Type B pancreatic cell (in vitro differentiated cells): ENCODE results near the gene ATXN1L. TPM values are rescaled to one million over a fixed set of nuclear protein-coding genes. Genes with fewer than 3 reads are reported as not detected.
"Not testable (repeated sequence)": the region's sequence is repeated elsewhere in the genome, so short reads cannot be mapped to it uniquely, and the experiment has no call there.

Source experiments
- DNase-seq: peaks from one replicate; pipeline ENCODE4 v3.0.0; 2021; ENCODE audit warnings: mixed read lengths; ENCODE audit not compliant: unreplicated experiment; ENCODE audit errors: extremely low spot score
- H3K27ac Mint-ChIP-seq: 2 replicates; pipeline ENCODE4 v1.8.0; 2021; ENCODE audit warnings: mild to moderate bottlenecking, mixed read lengths
- H3K27me3 Mint-ChIP-seq: 2 replicates; pipeline ENCODE4 v1.8.0; 2021; ENCODE audit warnings: mixed read lengths
- H3K36me3 Mint-ChIP-seq: 2 replicates; pipeline ENCODE4 v1.8.0; 2021; ENCODE audit warnings: mixed read lengths
- H3K4me1 Mint-ChIP-seq: one replicate; pipeline ENCODE4 v1.8.0; 2021; ENCODE audit warnings: mixed read lengths; ENCODE audit not compliant: unreplicated experiment
- H3K4me3 Mint-ChIP-seq: 2 replicates; pipeline ENCODE4 v1.8.0; 2021; ENCODE audit warnings: mild to moderate bottlenecking, mixed read lengths
- H3K9me3 Mint-ChIP-seq: 2 replicates; pipeline ENCODE4 v1.8.0; 2021; ENCODE audit warnings: mixed read lengths
- CTCF ChIP-seq: fragments of 200-600 bp; sonication (generic); conservative IDR thresholded peaks from 2 replicates; pipeline ENCODE4 v1.5.0; 2021; ENCODE audit warnings: antibody characterized with exemption, mild to moderate bottlenecking
- total RNA-seq: library from RNA; stranded (reverse); gene quantifications from 2 replicates; pipeline ENCODE4 v1.2.1, GENCODE V29; 2021; ENCODE audit warnings: low replicate concordance

Gene ATXN1L
- total RNA-seq, 1 donor from 2014 or later = 27.8 TPM

GRCh38 chr16:71811261-71811803, 34.4 kb upstream of the ATXN1L start:
- H3K27me3 Mint-ChIP-seq = no peaks in the 10 kb centered on the region
- no peak for TF ChIP-seq CTCF
- H3K4me1 Mint-ChIP-seq = peaks cover 9% of the 10 kb centered on the region
- H3K36me3 Mint-ChIP-seq = peaks cover 7% of the 10 kb centered on the region
- no peak for DNase-seq
- no peak overlapping the region for H3K4me3 Mint-ChIP-seq
- H3K9me3 Mint-ChIP-seq = no peaks in the 10 kb centered on the region
- H3K27ac Mint-ChIP-seq = no peak overlapping the region

DNA sequence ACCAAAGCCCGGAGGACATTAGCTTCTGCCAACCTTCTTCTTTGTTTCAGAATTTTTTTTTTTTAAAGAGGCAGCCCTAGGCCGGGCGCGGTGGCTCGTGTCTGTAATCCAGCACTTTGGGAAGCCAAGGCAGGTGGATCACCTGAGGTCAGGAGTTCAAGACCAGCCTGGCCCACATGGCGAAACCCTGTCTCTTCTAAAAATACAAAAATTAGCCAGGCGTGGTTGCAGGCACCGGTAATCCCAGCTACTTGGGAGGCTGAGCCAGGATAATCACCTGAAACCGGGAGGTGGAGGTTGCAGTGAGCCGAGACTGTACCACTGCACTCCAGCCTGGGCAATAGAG, 28.6 kb upstream of the ATXN1L start:
- H3K9me3 Mint-ChIP-seq, H3K36me3 Mint-ChIP-seq, H3K27me3 Mint-ChIP-seq, DNase-seq, H3K4me3 Mint-ChIP-seq, H3K4me1 Mint-ChIP-seq: not testable (repeated sequence)
- H3K27ac Mint-ChIP-seq = peak overlapping the region; percentile 32

GRCh38 chr16:71826533-71827017, 19.2 kb upstream of the ATXN1L start:
- DNase-seq = no peak
- no peaks in the 10 kb centered on the region for H3K4me1 Mint-ChIP-seq
- no peaks in the 10 kb centered on the region for H3K27me3 Mint-ChIP-seq
- TF ChIP-seq CTCF = no peak
- no peak overlapping the region for H3K27ac Mint-ChIP-seq
- H3K9me3 Mint-ChIP-seq = no peaks in the 10 kb centered on the region
- H3K4me3 Mint-ChIP-seq = no peak overlapping the region
- H3K36me3 Mint-ChIP-seq = no peaks in the 10 kb centered on the region

- H3K27ac Mint-ChIP-seq = no peak overlapping the region
- no peaks in the 10 kb centered on the region for H3K9me3 Mint-ChIP-seq
- H3K27me3 Mint-ChIP-seq = no peaks in the 10 kb centered on the region
- TF ChIP-seq CTCF = no peak
- H3K4me3 Mint-ChIP-seq = no peak overlapping the region
- H3K4me1 Mint-ChIP-seq = no peaks in the 10 kb centered on the region
- DNase-seq = no peak
- H3K36me3 Mint-ChIP-seq = no peaks in the 10 kb centered on the region
Observed at GRCh38 chr16:71830359-71830758, 15.4 kb upstream of the ATXN1L start.

DNA sequence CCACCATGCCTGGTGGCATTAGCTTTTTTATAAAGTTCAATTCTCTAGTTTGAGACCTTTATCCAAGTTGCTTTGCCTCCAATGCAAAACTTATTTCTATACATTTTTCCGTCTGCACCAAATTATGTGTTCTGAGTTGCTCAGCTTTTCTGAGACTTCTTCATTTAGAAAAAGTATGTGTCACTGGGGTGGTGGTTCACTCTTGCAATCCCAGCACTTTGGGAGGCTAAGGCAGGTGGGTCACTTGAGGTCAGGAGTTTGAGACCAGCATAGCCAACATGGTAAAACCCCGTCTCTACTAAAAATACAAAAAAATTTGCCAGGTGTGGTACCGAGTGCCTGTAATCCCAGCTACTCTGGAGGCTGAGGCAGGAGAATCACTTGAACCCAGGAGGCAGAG, 14.1 kb upstream of the ATXN1L start:
- not testable (repeated sequence) for H3K27me3 Mint-ChIP-seq, H3K9me3 Mint-ChIP-seq, H3K27ac Mint-ChIP-seq, H3K36me3 Mint-ChIP-seq, H3K4me3 Mint-ChIP-seq, H3K4me1 Mint-ChIP-seq, DNase-seq

- H3K4me1 Mint-ChIP-seq, H3K27ac Mint-ChIP-seq, DNase-seq, H3K36me3 Mint-ChIP-seq, H3K27me3 Mint-ChIP-seq, H3K9me3 Mint-ChIP-seq, H3K4me3 Mint-ChIP-seq: not testable (repeated sequence)
Observed at GRCh38 chr16:71832112-71832511, 13.7 kb upstream of the ATXN1L start.

DNA sequence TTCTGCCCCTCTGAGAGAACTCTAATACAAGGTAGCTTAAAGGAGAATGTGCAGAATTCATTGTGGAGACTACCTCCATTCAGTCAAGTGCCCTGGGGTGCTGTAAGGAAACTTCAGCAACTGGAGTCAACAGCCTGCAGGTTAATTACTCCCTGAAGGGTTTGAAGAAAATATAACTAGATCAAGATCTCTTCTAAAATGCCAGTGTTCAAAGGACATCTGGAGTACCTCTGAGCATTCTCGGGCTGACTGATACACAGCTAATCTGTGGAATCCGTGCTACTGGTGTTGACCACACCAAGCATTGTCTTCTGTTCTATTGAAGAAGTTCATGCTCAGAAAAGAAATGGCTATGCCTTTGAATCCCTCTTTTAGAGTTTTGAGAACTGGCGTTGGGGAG, 11.5 kb upstream of the ATXN1L start:
- no peaks in the 10 kb centered on the region for H3K27me3 Mint-ChIP-seq
- TF ChIP-seq CTCF = no peak
- H3K27ac Mint-ChIP-seq = no peak overlapping the region
- no peaks in the 10 kb centered on the region for H3K4me1 Mint-ChIP-seq
- DNase-seq = no peak
- no peak overlapping the region for H3K4me3 Mint-ChIP-seq
- no peaks in the 10 kb centered on the region for H3K36me3 Mint-ChIP-seq
- H3K9me3 Mint-ChIP-seq = no peaks in the 10 kb centered on the region
